ENCODE data around the gene USP46. TPM values are rescaled to one million over a fixed set of nuclear protein-coding genes. Genes with fewer than 3 reads are reported as not detected.

Gene USP46
- polyA plus RNA-seq, 6 donors from 2014 or later = 1.2 to 5.2 (median 1.8) TPM

GRCh38 chr4:52670121-52670520 lies 11.0 kb upstream of the USP46 start:
- no peak overlapping the region for H3K4me3 Mint-ChIP-seq
- ATAC-seq (ENCODE audit: low read depth in 2 of 2) (no peak), DNase-seq (no peak)
- peaks cover 0 to 8% (median 4%) of the 10 kb centered on the region in 7 donors for H3K9me3 Mint-ChIP-seq
- H3K4me1 Mint-ChIP-seq = peaks cover 0 to 4% (median 0%) of the 10 kb centered on the region in 3 donors
- H3K36me3 Mint-ChIP-seq = no peaks in the 10 kb centered on the region
- no peak overlapping the region for H3K27ac Mint-ChIP-seq
- H3K27me3 Mint-ChIP-seq = peaks cover 23 to 36% (median 24%) of the 10 kb centered on the region in 3 donors

GRCh38 chr4:52665592-52665991 lies 6.5 kb upstream of the USP46 start:
- Mint-ChIP-seq H3K4me1 (peaks cover 3 to 4% (median 3%) of the 10 kb centered on the region in 3 donors), H3K27me3 (peaks cover 22 to 25% (median 23%) of the 10 kb centered on the region in 3 donors), H3K9me3 (peaks cover 0 to 1% (median 0%) of the 10 kb centered on the region in 7 donors), H3K36me3 (peaks cover 0 to 7% of the 10 kb centered on the region in 2 donors), H3K4me3 (peak overlapping the region in 1 of 8 donors; percentile 45), H3K27ac (no peak overlapping the region)
- peak; percentile 45 to 49 for ATAC-seq (ENCODE audit: low read depth in 2 of 2)
- peak; percentile 8 for DNase-seq

- peaks cover 0 to 7% of the 10 kb centered on the region in 2 donors for H3K36me3 Mint-ChIP-seq
- no peak overlapping the region for H3K4me3 Mint-ChIP-seq
- peaks cover 19 to 25% (median 23%) of the 10 kb centered on the region in 3 donors for H3K27me3 Mint-ChIP-seq
- no peak for ATAC-seq (ENCODE audit: low read depth in 2 of 2)
- peaks cover 0 to 1% (median 0%) of the 10 kb centered on the region in 7 donors for H3K9me3 Mint-ChIP-seq
- H3K4me1 Mint-ChIP-seq = peaks cover 8 to 10% (median 8%) of the 10 kb centered on the region in 3 donors
- DNase-seq = no peak
- peak overlapping the region in 1 of 6 donors; percentile 46 for H3K27ac Mint-ChIP-seq
Observed at GRCh38 chr4:52664479-52664878, 5.4 kb upstream of the USP46 start.

GRCh38 chr4:52661966-52662690 lies 3.0 kb upstream of the USP46 start:
- peak overlapping the region in 1 of 8 donors; percentile 95 for H3K4me3 Mint-ChIP-seq
- no peak overlapping the region for H3K27ac Mint-ChIP-seq
- peaks cover 8 to 24% (median 16%) of the 10 kb centered on the region in 3 donors for H3K4me1 Mint-ChIP-seq
- peaks cover 0 to 7% of the 10 kb centered on the region in 2 donors for H3K36me3 Mint-ChIP-seq
- DNase-seq (no peak), ATAC-seq (ENCODE audit: low read depth in 2 of 2) (no peak)
- peaks cover 0 to 1% (median 0%) of the 10 kb centered on the region in 7 donors for H3K9me3 Mint-ChIP-seq
- H3K27me3 Mint-ChIP-seq = peaks cover 9 to 13% (median 10%) of the 10 kb centered on the region in 3 donors

- H3K27ac Mint-ChIP-seq = peak overlapping the region in 1 of 6 donors; percentile 57
- DNase-seq = no peak
- H3K27me3 Mint-ChIP-seq = peaks cover 0 to 6% (median 5%) of the 10 kb centered on the region in 3 donors
- peaks cover 0 to 1% (median 0%) of the 10 kb centered on the region in 7 donors for H3K9me3 Mint-ChIP-seq
- H3K36me3 Mint-ChIP-seq = peaks cover 0 to 7% of the 10 kb centered on the region in 2 donors
- peaks cover 8 to 31% (median 21%) of the 10 kb centered on the region in 3 donors for H3K4me1 Mint-ChIP-seq
- peak overlapping the region in 7 of 8 donors; percentile 37 to 95 (median 89) for H3K4me3 Mint-ChIP-seq
- no peak for ATAC-seq (ENCODE audit: low read depth in 2 of 2)
Observed at GRCh38 chr4:52660643-52661042, 1.5 kb upstream of the USP46 start.

- Mint-ChIP-seq H3K4me3 (peak overlapping the region; percentile 87 to 95 (median 91)), H3K27me3 (peaks cover 0 to 3% (median 0%) of the 10 kb centered on the region in 3 donors), H3K9me3 (no peaks in the 10 kb centered on the region), H3K27ac (peak overlapping the region in 5 of 6 donors; percentile 18 to 92 (median 69)), H3K4me1 (peaks cover 8 to 31% (median 18%) of the 10 kb centered on the region in 3 donors), H3K36me3 (peaks cover 0 to 7% of the 10 kb centered on the region in 2 donors)
- DNase-seq (no peak), ATAC-seq (ENCODE audit: low read depth in 2 of 2) (peak; percentile 13 to 17)
Observed at GRCh38 chr4:52659722-52660261, 691 bp upstream of the USP46 start.

GRCh38 chr4:52658641-52659000 lies 480 bp downstream of the USP46 start:
- H3K9me3 Mint-ChIP-seq = no peaks in the 10 kb centered on the region
- H3K36me3 Mint-ChIP-seq = peaks cover 0 to 7% of the 10 kb centered on the region in 2 donors
- H3K4me1 Mint-ChIP-seq = peaks cover 8 to 31% (median 18%) of the 10 kb centered on the region in 3 donors
- peak; percentile 6 for DNase-seq
- ATAC-seq (ENCODE audit: low read depth in 2 of 2) = peak; percentile 8 to 10
- peak overlapping the region in 2 of 6 donors; percentile 32 to 76 for H3K27ac Mint-ChIP-seq
- peaks cover 0 to 3% (median 0%) of the 10 kb centered on the region in 3 donors for H3K27me3 Mint-ChIP-seq
- peak overlapping the region; percentile 87 to 96 (median 89) for H3K4me3 Mint-ChIP-seq

- Mint-ChIP-seq H3K9me3 (no peaks in the 10 kb centered on the region), H3K27ac (peak overlapping the region in 4 of 6 donors; percentile 2 to 73 (median 40)), H3K4me1 (peaks cover 8 to 31% (median 18%) of the 10 kb centered on the region in 3 donors), H3K4me3 (peak overlapping the region; percentile 74 to 91 (median 84)), H3K27me3 (peaks cover 0 to 3% (median 0%) of the 10 kb centered on the region in 3 donors), H3K36me3 (peaks cover 0 to 7% of the 10 kb centered on the region in 2 donors)
- ATAC-seq (ENCODE audit: low read depth in 2 of 2) (no peak), DNase-seq (no peak)
Observed at GRCh38 chr4:52657618-52658501, 1.2 kb downstream of the USP46 start.

- peaks cover 0 to 3% (median 0%) of the 10 kb centered on the region in 3 donors for H3K27me3 Mint-ChIP-seq
- H3K27ac Mint-ChIP-seq = peak overlapping the region in 4 of 6 donors; percentile 15 to 63 (median 40)
- no peaks in the 10 kb centered on the region for H3K9me3 Mint-ChIP-seq
- DNase-seq (no peak), ATAC-seq (ENCODE audit: low read depth in 2 of 2) (no peak)
- peak overlapping the region in 7 of 8 donors; percentile 32 to 91 (median 81) for H3K4me3 Mint-ChIP-seq
- H3K36me3 Mint-ChIP-seq = peaks cover 0 to 3% of the 10 kb centered on the region in 2 donors
- peaks cover 8 to 31% (median 18%) of the 10 kb centered on the region in 3 donors for H3K4me1 Mint-ChIP-seq
Observed at GRCh38 chr4:52657292-52657617, 1.8 kb downstream of the USP46 start.

GRCh38 chr4:52655506-52655905 lies 3.6 kb downstream of the USP46 start:
- H3K4me3 Mint-ChIP-seq = peak overlapping the region in 1 of 8 donors; percentile 36
- H3K9me3 Mint-ChIP-seq = no peaks in the 10 kb centered on the region
- H3K27me3 Mint-ChIP-seq = peaks cover 0 to 3% (median 0%) of the 10 kb centered on the region in 3 donors
- H3K27ac Mint-ChIP-seq = no peak overlapping the region
- ATAC-seq (ENCODE audit: low read depth in 2 of 2) = no peak
- no peak for DNase-seq
- no peaks in the 10 kb centered on the region for H3K36me3 Mint-ChIP-seq
- H3K4me1 Mint-ChIP-seq = peaks cover 5 to 34% (median 22%) of the 10 kb centered on the region in 3 donors

- DNase-seq = no peak
Observed at GRCh38 chr4:52651996-52652672, 7.0 kb downstream of the USP46 start.

GRCh38 chr4:52648836-52649235 lies 10.3 kb downstream of the USP46 start:
- no peaks in the 10 kb centered on the region for H3K27me3 Mint-ChIP-seq

More at GRCh38 chr4:52651996-52652672, 7.0 kb downstream of the USP46 start:
- Mint-ChIP-seq H3K36me3 (peaks cover 0 to 4% of the 10 kb centered on the region in 2 donors), H3K9me3 (no peaks in the 10 kb centered on the region), H3K27me3 (no peaks in the 10 kb centered on the region), H3K27ac (no peak overlapping the region), H3K4me3 (no peak overlapping the region), H3K4me1 (peaks cover 0 to 13% (median 10%) of the 10 kb centered on the region in 3 donors)
- ATAC-seq (ENCODE audit: low read depth in 2 of 2) = no peak

More at GRCh38 chr4:52648836-52649235, 10.3 kb downstream of the USP46 start:
- DNase-seq (no peak), ATAC-seq (ENCODE audit: low read depth in 2 of 2) (no peak)
- peaks cover 0 to 4% of the 10 kb centered on the region in 2 donors for H3K36me3 Mint-ChIP-seq
- no peak overlapping the region for H3K4me3 Mint-ChIP-seq
- H3K4me1 Mint-ChIP-seq = peaks cover 13 to 21% (median 15%) of the 10 kb centered on the region in 3 donors
- H3K9me3 Mint-ChIP-seq = no peaks in the 10 kb centered on the region
- H3K27ac Mint-ChIP-seq = peak overlapping the region in 1 of 6 donors; percentile 88
